Measurements from ENCODE around the gene NSMCE3.

NSMCE3 gene

GRCh38 chr15:29299331-29299730, 29.7 kb upstream of the NSMCE3 start:
- no peak for TF ChIP-seq TAF1 (IDR thresholded peaks at IDR 0.05; ENCODE audit: borderline replicate concordance, insufficient read depth, low read length)
- TF ChIP-seq SIN3A (IDR thresholded peaks at IDR 0.05; ENCODE audit: borderline replicate concordance, insufficient read depth, low read length): no peak
- no peak for TF ChIP-seq FOXP2 (optimal IDR thresholded peaks at IDR 0.05; ENCODE audit: borderline replicate concordance, extremely low read depth, extremely low read length, insufficient read depth)
- TF ChIP-seq POLR2AphosphoS5 (IDR thresholded peaks at IDR 0.05; ENCODE audit: low read depth, low read length): no peak
- TF ChIP-seq, protein P1, sequence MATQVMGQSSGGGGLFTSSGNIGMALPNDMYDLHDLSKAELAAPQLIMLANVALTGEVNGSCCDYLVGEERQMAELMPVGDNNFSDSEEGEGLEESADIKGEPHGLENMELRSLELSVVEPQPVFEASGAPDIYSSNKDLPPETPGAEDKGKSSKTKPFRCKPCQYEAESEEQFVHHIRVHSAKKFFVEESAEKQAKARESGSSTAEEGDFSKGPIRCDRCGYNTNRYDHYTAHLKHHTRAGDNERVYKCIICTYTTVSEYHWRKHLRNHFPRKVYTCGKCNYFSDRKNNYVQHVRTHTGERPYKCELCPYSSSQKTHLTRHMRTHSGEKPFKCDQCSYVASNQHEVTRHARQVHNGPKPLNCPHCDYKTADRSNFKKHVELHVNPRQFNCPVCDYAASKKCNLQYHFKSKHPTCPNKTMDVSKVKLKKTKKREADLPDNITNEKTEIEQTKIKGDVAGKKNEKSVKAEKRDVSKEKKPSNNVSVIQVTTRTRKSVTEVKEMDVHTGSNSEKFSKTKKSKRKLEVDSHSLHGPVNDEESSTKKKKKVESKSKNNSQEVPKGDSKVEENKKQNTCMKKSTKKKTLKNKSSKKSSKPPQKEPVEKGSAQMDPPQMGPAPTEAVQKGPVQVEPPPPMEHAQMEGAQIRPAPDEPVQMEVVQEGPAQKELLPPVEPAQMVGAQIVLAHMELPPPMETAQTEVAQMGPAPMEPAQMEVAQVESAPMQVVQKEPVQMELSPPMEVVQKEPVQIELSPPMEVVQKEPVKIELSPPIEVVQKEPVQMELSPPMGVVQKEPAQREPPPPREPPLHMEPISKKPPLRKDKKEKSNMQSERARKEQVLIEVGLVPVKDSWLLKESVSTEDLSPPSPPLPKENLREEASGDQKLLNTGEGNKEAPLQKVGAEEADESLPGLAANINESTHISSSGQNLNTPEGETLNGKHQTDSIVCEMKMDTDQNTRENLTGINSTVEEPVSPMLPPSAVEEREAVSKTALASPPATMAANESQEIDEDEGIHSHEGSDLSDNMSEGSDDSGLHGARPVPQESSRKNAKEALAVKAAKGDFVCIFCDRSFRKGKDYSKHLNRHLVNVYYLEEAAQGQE (IDR thresholded peaks at IDR 0.05; ENCODE audit: insufficient read depth in 1 of 2, low read depth in 2 of 2, low read length in 2 of 2): no peak

GRCh38 chr15:29294732-29295325, 25.2 kb upstream of the NSMCE3 start:
- TF ChIP-seq, protein P1 (IDR thresholded peaks at IDR 0.05; ENCODE audit: insufficient read depth in 1 of 2, low read depth in 2 of 2, low read length in 2 of 2): no peak
- no peak for TF ChIP-seq POLR2AphosphoS5 (IDR thresholded peaks at IDR 0.05; ENCODE audit: low read depth, low read length)
- no peak for TF ChIP-seq TAF1 (IDR thresholded peaks at IDR 0.05; ENCODE audit: borderline replicate concordance, insufficient read depth, low read length)
- TF ChIP-seq FOXP2 (optimal IDR thresholded peaks at IDR 0.05; ENCODE audit: borderline replicate concordance, extremely low read depth, extremely low read length, insufficient read depth): no peak
- no peak for TF ChIP-seq SIN3A (IDR thresholded peaks at IDR 0.05; ENCODE audit: borderline replicate concordance, insufficient read depth, low read length)

- TF ChIP-seq, protein P1 (IDR thresholded peaks at IDR 0.05; ENCODE audit: insufficient read depth in 1 of 2, low read depth in 2 of 2, low read length in 2 of 2): no peak
- TF ChIP-seq FOXP2 (optimal IDR thresholded peaks at IDR 0.05; ENCODE audit: borderline replicate concordance, extremely low read depth, extremely low read length, insufficient read depth): no peak
- TF ChIP-seq SIN3A (IDR thresholded peaks at IDR 0.05; ENCODE audit: borderline replicate concordance, insufficient read depth, low read length): no peak
- TF ChIP-seq TAF1 (IDR thresholded peaks at IDR 0.05; ENCODE audit: borderline replicate concordance, insufficient read depth, low read length): no peak
Measured at GRCh38 chr15:29291067-29291845, 21.6 kb upstream of the NSMCE3 start.

GRCh38 chr15:29289173-29289572, 19.6 kb upstream of the NSMCE3 start:
- no peak for TF ChIP-seq TAF1 (IDR thresholded peaks at IDR 0.05; ENCODE audit: borderline replicate concordance, insufficient read depth, low read length)
- TF ChIP-seq POLR2AphosphoS5 (IDR thresholded peaks at IDR 0.05; ENCODE audit: low read depth, low read length): no peak
- no peak for TF ChIP-seq SIN3A (IDR thresholded peaks at IDR 0.05; ENCODE audit: borderline replicate concordance, insufficient read depth, low read length)
- no peak for TF ChIP-seq FOXP2 (optimal IDR thresholded peaks at IDR 0.05; ENCODE audit: borderline replicate concordance, extremely low read depth, extremely low read length, insufficient read depth)
- TF ChIP-seq, protein P1 (IDR thresholded peaks at IDR 0.05; ENCODE audit: insufficient read depth in 1 of 2, low read depth in 2 of 2, low read length in 2 of 2): no peak
